Head of caudate nucleus (tissue), 42 donors: Measurements from ENCODE around the gene EIPR1.

Experiments used
- DNase-seq, 42 donors: peaks; one replicate each; pipeline versions ENCODE4 v3.0.0 to v3.0.0-alpha.2; 2020 to 2021; ENCODE audit warnings: mixed read lengths in 7 of 42
- intact Hi-C: fragments of 100-400 bp; cut with DNase I; formaldehyde crosslinking; loops from one replicate; pipeline ENCODE4 v1.15.0; 2022

The EIPR1 gene

DNA sequence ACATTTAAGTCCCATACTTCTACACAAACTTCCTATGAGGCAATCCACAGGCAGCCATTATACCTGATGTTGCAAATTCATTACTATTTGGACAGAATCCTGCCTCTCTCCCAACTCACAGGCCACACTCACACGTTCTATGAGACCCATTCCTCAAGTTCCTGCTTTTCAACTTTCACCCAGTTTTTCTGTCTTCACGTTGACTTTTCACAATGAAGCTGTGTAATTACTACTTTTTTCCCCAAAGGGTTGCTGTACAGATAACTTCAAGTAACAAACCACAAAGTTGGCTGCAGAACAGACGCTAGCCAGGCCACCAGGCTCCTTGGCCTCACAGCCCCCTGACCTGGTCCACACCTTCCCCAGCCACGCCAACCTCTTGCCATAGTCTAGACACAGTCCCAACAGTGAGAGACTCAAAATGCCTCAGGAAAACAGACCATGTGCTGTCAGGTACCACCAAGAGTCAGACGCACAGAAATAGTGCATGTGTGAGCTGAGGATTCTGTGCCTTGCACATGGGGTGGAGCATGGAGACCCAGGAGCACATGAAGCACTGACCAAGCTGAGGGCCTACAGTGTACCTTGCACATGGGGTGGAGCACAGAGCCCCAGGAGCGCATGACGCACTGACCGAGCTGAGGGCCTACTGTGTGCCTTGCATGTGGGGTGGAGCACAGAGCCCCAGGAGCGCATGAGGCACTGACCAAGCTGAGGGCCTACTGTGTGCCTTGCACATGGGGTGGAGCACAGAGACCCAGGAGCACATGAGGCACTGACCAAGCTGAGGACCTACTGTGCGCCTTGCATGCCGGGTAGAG lies 61.0 kb downstream of the EIPR1 start:
- intact Hi-C loops: no loop called here

DNA sequence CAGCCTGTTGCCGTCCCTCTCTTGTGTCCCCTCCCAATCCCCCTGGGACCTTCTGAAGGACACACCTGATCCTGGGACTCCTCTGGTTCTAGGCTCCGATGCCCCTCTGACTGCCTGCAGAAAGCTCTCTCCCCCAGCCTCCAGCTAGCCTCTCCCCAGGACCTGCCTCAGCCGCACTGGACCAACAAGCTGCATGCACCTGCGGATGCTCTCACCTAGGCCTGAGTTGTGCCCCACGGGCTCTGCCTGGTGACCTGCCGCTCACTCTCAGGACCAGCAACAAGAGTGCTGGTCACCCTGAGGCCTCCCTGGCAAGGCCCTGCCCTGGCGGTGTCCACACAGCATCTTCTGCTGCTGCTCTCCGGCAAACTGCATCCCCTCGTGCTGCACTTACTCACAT lies 63.0 kb downstream of the EIPR1 start:
- intact Hi-C loops: no loop called here

More for the DNA sequence above, 61.0 kb downstream of the EIPR1 start:
- no peak for DNase-seq

DNA sequence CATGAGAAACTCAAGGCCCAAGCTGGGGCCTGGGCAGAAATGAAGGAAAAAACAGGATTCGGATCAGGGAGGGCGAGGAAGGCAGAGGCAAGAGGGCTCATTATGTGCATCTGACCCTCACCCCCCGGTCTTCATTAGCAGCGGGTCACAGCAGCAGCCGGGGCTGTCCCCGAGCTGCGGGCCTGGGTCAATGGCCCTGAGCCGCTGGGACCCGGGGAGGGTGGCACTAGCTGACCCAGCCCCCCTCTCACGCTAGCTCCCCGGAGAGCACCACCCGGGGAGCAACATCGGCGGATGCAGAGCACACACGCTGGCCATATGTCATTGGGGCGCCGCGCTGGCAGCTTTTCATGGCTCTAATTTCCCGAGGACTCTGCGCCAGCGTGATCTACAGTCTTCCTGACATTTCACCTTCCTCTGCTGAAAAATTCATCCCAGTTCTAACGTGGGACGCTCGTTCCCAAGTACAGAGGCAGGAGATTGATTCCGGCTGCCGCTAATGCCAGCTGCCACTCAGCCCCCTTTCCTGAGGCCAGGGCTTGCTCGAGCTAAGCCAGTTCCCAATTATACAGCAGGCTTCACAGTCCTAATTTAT lies 63.7 kb downstream of the EIPR1 start:
- DNase-seq: no peak
- intact Hi-C loops: no loop called here

More for the DNA sequence above, 63.0 kb downstream of the EIPR1 start:
- DNase-seq: no peak

DNA sequence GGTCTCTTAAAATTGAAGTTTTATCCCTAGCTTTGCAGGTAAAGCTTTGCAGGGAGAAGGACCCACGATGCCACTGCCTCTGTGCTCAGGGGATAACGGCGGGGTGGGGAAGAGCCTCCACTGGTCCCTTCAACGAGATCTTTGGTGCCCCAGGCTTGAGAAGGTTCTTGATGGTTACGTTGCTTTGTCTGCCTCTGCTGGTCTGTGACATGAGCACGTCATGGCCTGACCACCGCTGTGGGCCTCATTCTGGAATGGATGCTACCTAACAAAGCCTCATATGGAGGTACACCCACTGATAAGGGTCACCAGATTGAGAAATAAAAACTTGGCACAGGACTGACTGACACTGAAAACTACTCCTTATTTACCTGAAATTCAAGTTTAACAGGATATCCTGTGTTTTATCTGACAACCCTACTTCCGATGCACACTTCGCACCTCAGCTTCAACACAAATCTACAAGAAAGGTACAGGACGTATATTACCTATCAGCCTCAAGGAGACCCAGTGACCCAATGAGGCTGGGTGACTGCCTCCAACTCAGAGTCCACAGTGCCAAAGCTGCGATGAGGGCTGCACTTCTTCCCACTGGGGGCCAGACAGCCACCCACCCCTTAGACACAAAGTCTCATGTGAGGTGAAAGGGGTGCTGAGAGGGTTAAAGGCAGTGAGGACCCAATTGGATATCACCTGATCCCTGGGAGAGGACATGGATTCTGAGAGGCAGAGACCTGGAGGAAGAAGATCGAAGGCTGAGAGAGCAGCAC lies 64.9 kb downstream of the EIPR1 start:
- no peak for DNase-seq
- intact Hi-C loops: no loop called here

DNA sequence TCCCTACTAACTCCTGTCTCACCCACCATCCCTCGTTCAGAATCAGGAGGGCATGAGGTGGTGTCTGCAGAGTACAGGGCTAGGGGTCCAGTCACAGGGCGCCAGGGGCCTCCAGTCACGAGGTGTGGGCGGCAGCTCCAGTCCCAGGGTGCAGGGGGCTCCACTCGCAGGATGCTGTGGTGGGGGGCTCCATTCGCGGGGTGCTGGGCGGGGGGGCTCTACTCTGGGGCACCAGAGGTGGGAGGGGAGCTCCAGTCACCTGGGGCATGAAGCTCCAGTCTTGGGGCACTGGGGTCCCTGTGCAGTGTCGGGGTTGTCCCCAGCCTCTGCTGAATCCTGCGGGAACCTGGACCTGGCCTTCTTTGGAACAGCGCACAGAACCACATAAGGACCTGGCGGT lies 66.0 kb downstream of the EIPR1 start:
- intact Hi-C loops: no loop called here
- DNase-seq: no peak

DNA sequence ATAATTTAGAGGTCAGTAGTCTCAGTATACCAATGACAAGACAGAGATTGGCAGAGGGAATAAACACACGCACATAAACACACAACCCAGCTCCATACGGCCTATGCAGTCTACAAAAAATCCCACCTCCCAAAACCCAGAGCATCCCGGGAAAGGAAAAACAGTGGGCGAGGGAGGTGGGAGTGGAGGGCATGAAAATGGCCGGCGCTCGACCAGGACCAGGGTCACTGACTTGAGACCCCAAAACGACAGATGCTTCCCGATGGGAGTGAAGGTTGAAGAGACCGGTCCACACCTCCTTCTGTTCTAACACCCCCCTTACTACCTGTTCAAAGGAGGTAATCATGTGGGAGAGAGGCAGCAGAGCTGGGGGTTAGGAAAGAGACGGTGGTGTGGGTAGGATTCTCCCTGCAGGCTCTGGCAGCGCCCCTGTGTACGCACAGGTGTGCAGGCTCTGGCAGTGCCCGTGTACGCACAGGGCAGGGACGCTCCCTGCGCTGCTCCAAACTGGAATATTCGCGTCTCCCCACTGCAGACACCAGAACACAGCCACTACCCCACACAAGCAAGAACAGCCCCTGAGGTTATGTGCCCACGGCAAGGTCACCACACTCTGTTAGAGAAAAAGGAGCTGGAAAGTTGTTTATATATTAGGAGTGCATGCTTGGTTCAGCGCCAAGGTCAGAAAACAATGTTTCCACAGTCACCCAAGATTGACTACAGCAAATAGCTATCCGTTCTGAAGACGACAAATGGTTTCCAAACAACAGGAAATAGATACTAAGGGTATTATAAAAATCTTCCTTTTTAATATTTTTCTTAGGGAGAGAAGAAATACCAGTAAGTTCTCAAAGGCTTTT lies 67.9 kb downstream of the EIPR1 start:
- intact Hi-C loops: loop anchor here (10.0 kb wide), 1 partner anchor 105 kb away; no protein-coding TSS in a partner anchor
- no peak for DNase-seq

DNA sequence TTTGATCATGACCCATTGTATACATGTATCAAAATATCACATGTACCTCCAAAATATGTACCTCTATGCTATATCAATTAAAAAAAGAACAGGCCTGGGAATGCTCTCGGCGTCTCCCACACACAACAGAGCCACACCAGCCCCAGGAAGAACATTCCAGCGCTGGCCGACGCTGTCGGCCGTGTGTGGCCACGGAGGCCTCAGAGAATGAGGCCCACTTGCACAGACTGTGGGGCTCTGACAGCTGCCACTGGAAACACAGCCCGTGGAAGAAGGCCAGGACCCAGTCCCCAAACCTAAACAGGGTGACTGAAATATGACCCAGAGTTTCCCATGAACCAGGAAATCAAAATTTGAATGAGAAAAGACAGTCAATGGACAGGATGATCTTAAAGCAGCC lies 69.7 kb downstream of the EIPR1 start:
- intact Hi-C loops: loop anchor here (10.0 kb wide), 1 partner anchor 103 kb away; no protein-coding TSS in a partner anchor
- DNase-seq: no peak

DNA sequence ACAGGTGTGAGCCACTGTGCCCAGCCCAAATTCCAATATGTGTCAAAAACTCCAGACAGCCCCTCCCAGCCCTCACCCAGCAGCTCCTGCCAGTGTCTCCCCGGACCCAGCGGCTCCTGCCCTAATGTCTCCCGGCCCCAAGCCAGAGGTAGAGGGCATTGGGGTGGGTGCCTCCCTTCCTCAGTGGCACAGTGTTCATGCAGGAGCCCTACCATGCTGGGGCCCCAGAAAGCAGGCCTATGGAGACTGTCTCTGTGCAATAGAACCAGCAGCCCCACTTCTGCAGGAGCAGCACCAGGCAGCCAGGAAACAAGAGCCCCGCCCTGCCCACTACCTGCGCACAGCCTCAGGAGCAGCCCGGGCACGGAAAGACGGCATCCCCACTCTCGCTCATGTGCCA lies 70.4 kb downstream of the EIPR1 start:
- DNase-seq: no peak
- intact Hi-C loops: loop anchor here (10.0 kb wide), 1 partner anchor 102 kb away; no protein-coding TSS in a partner anchor

DNA sequence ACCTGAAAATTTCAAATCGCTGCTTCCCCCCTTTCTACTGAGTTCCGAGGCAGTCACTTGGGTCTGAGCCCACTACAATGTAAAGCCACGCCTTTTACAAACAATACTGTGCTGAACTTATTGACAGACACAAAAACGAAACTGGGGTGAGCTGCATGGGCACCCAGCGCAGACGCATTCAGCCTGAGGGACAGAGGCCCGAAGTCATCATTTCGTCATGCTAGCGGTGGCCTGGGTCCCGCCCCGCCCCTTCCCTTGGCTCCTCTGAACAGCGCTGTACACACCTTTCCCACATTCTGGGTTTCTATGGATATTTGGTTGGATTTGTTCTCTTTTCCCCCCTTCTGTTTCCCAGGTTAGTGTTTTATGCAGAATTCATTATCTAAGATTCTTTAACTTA lies 71.7 kb downstream of the EIPR1 start:
- no peak for DNase-seq
- intact Hi-C loops: loop anchor here (10.0 kb wide), 1 partner anchor 101 kb away; no protein-coding TSS in a partner anchor

DNA sequence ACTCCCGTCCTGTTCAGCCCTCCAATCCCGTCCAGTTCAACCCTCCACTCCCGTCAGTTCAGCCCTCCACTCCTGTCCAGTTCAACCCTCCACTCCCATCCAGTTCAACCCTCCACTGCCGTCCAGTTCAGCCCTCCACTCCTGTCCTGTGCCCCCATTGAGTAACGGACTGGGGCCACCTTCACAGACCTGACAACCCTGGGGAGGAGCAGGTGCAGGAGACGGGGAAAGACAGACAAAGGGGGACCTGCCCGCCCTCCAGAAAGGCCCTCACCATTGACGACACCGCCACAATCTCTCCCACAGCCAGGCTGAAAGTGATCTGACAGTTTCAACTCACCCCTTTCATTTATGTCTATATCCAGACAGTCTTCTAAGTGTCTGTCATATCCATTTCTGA lies 72.2 kb downstream of the EIPR1 start:
- no peak for DNase-seq
- intact Hi-C loops: loop anchor here (10.0 kb wide), 1 partner anchor 101 kb away; no protein-coding TSS in a partner anchor

DNA sequence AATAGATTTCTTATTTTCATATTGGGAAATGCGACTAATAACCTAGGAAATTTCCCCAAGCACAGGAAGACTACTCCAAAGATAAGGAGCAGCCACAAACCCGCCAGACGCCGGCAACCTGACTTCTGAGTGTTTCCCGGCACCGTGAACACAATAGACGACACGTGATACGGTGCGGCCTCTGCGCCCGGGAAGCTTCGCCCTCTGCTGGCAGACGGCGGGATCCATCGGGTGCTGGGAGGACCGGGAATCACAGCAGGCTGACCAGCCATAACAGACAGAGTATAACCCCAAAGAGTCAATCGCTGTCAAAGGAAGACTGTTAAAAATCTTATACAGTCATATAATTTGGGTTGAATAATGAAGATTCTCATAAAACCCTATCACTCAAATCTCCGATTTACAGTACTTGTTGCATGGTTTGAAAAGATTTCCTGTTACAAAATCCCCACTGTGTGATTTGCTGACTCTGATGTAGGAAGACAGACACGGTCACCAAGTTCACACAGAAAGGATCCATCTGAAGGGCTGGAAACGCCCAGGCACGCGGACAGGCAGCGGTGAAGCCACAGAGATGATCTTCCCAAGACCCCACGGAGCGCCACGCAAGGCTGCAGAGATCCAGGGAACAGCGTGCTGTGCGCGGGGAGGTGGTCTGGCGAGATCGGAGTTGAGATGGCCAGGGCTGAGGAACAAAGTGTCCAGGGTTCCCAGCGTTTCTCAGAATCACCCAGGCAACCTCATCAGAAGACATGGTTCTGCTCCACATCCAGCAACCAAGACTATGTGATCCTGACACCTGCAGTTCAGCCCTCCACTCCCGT lies 73.8 kb downstream of the EIPR1 start:
- DNase-seq: peak; percentile 87 to 97 (median 92)
- intact Hi-C loops: loop anchor here (5.0 to 10.0 kb wide), 2 partner anchors 74 to 99 kb away; partner anchors contain the start of genes EIPR1 and TRAPPC12

DNA sequence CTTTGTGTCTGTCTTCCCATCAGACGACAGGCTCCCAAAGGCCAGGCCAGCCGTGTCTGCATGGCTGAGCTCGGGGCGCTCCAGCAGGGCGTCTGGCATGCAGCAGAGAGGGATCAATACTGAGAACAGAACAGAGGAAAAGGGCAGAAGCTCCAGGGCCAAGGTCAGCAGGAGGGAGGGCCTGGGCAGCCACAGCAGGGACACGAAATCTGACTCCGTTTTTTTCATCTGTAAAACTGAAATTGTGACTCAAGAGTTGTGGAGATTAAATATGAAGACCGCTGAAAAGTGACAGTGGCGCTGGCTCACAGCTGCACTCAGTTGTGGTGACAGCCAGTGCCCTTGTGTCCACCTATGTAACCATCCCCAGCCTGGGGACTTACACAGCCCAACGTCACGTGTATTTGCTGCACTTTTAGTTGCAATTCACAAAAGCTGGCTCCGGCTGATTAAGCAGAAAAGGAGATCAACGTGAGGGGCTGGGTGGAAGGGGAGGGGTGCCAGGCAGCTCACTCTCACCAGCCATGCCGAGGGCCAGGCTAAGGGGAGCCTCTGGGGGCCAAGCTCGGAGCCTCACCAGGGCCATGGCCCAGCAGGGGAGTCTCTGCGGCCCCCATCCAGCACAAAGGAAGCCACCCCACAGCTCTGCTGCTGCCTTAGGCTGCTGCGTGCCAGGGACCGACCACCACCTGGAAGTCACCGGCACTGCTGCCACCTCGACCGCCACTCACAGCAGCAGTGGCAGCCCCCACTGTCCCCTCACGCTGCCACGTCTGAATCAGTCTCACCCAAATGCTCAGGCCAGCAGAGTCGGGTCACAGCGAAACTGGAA lies 74.7 kb downstream of the EIPR1 start:
- no peak for DNase-seq
- intact Hi-C loops: loop anchor here (5.0 to 10.0 kb wide), 2 partner anchors 74 to 98 kb away; partner anchors contain the start of genes EIPR1 and TRAPPC12

DNA sequence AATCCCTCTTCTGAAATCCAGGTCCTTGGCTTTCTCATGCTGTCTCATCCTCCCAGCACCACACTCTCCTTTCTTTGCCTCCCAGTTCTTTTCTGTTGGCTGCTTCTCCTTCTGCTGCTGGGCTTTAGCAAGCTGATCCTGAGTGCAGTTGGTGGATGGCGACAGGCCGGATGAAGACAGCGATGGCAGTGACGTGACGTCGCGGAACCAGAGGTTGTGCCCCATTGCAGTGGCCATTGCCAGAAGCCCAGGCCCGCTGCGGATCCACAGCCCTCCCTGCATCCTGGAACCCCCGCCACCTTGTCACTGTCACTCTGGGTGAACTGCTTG lies 75.2 kb downstream of the EIPR1 start:
- intact Hi-C loops: loop anchor here (5.0 to 10.0 kb wide), 2 partner anchors 75 to 98 kb away; partner anchors contain the start of genes EIPR1 and TRAPPC12
- no peak for DNase-seq

DNA sequence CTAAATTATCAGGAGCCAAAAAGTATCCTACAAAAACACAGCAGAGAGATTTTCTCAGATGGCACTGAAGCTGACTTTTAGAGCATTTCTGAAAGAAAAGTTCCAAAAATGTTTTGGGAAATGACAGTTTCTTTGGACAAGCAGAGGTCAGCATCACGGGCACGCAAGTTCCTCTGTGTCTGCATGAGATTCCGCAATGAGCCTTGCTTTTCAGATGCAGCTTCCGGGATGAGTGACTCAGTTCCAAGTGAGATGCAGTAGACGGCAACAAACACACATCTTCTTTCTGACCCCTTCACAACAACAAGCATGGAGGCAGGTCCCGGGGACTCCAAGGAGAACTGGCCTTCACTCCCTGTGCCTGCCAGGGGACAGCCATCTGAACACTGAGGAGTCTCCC lies 76.6 kb downstream of the EIPR1 start:
- intact Hi-C loops: loop anchor here (5.0 to 10.0 kb wide), 2 partner anchors 76 to 96 kb away; partner anchors contain the start of genes EIPR1 and TRAPPC12
- no peak for DNase-seq

DNA sequence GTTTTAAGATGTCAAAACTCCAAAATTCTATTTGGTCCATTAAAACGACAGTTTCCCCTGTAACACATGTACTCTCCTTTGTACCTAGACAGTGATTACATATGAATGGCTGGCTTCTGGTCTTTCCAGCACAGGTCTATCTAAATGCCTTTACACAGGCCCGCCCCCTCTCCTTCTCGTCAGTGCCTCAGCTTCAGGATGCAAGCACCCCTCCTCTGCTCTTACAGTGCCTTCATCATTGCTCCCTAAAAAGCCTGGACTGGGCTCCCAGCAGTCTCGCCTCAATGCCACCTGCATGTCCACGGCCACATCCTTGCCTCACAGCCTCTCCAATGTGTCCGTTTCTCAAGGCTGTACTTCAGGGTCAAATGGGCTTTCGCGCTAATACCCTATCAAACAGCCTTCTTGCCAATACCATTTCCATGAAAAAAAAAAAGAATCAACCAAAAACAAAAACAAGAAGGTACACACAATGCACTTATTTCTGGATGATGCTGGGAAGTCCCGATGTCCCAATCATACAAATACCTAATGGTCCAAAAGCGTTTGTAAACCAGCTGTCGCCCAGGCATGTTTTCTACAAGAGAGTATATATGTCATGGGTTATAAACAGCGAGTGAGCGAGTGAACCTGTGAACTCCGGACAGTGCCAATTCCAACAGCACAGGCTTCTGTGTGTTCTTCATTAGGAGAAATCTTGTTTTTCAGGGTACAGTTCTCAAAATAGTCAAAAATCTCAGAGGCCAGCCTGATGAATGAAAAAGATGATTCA lies 77.2 kb downstream of the EIPR1 start:
- intact Hi-C loops: loop anchor here (5.0 to 10.0 kb wide), 2 partner anchors 77 to 96 kb away; partner anchors contain the start of genes EIPR1 and TRAPPC12
- no peak for DNase-seq

DNA sequence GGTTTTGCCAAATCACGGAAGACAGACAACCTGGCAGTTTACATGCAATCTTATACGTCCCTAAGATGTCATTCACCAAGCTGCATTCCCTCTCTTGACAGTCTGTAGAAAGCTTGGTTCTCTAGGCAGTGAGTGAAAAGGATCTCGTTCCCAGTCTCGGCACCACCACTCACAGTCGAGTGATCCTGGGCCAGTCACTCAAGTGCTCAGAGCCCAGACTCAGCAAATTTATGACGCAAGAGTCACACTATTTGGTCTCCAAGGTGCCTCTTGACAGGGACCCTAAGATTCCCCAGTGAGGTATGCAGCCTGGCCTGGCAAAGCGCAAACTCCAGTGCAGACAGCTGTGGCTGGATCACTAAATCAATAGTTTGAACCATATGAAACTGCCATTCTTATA lies 77.9 kb downstream of the EIPR1 start:
- intact Hi-C loops: loop anchor here (5.0 to 10.0 kb wide), 2 partner anchors 78 to 95 kb away; partner anchors contain the start of genes EIPR1 and TRAPPC12
- no peak for DNase-seq
